ENCODE results near the gene TCP11L2.

TCP11L2 gene

DNA sequence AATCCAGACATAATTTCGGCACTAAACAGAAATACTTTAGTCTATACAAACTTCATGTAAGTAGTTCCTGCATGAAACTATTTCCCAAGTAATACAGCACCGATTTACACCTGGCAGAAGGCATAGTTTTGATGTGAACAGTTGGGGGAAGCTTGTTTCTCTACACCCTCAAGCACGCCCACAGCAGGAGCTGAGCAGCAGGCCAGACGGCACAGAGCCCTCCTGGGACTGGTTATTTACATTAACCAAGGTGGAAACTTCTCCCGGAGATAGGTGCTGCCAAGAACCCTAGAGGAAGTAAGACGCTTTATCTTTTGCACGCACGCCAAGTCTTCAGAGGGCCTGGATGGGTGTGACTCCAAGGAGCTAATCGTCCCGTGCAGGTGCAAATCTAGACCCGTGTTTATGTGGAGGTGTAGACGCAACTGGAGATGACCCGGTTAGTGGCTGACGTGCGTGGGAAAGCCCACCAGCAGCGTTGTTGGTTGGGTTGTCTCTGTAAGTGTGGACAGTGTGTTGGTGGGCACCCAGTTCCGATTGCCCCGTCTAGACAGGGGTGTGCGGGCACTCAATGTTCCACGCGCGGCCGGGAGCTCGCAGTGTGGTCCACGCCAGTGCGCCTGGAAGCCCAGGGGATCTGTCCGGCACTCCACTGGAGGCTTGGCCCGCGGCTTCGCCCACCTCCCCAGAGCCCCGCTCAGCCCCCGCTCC is 767 bp upstream of the TCP11L2 start:
- TF ChIP-seq, protein P1, sequence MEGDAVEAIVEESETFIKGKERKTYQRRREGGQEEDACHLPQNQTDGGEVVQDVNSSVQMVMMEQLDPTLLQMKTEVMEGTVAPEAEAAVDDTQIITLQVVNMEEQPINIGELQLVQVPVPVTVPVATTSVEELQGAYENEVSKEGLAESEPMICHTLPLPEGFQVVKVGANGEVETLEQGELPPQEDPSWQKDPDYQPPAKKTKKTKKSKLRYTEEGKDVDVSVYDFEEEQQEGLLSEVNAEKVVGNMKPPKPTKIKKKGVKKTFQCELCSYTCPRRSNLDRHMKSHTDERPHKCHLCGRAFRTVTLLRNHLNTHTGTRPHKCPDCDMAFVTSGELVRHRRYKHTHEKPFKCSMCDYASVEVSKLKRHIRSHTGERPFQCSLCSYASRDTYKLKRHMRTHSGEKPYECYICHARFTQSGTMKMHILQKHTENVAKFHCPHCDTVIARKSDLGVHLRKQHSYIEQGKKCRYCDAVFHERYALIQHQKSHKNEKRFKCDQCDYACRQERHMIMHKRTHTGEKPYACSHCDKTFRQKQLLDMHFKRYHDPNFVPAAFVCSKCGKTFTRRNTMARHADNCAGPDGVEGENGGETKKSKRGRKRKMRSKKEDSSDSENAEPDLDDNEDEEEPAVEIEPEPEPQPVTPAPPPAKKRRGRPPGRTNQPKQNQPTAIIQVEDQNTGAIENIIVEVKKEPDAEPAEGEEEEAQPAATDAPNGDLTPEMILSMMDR (conservative IDR thresholded peaks at IDR 0.05): no peak
- peak overlapping the region; percentile 98 for H3K27ac ChIP-seq

DNA sequence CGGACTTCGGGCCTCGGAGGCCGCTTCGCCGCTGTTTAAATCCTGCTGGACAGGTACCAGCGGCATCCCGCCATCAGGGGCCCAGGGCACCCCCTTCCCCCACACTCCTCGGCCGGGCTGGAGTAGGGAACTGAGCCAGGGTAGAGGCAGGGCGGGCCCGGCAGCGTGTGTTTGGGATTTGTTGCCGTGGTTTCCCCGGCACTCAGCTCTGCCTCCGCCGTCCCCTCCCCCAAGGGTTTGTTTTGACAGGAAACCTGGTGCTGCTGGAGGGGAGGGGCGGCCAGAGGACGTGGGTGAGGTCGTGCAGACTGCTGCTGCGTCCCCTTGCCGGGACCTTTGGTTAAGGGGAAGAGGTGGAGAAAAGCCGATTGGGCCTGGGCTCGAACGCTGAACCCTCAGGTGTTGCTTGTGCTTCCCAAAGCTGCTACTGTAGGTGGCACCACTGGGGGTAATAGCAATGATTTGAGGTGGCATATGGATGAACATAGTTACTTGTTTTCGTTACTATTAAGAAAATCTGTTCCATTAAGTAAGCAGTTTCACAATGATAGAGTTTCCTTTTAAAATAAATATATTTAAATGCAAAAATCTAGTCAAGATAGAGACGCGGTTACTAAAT is 778 bp downstream of the TCP11L2 start:
- TF ChIP-seq, protein P1 (conservative IDR thresholded peaks at IDR 0.05): peak; percentile 19; the same call in 1 of the 2 replicates
- peak overlapping the region; percentile 98 for H3K27ac ChIP-seq

DNA sequence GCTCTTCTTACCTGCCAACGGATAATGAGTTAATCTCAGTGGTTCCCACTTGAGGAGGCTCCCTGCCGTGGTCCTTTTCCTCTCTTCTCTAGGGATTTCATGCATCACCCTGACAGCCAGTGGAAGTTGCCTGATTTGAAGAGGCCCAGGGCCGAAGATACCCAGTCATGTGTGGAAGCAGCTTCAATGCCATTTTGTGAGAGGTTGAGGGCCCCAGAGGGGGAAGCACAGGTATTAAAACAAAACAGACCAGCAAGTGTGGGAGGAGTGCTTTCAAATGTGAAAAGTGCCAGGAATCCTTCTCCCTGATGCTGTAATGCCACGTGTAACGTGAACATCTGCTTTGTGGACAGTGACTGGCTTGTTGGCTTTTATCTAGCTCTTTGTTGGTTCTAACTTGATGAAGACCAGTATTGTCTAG is 1.5 kb downstream of the TCP11L2 start:
- peak overlapping the region; percentile 98; the same call in 1 of the 2 replicates for H3K27ac ChIP-seq
- TF ChIP-seq, protein P1 (conservative IDR thresholded peaks at IDR 0.05): no peak

DNA sequence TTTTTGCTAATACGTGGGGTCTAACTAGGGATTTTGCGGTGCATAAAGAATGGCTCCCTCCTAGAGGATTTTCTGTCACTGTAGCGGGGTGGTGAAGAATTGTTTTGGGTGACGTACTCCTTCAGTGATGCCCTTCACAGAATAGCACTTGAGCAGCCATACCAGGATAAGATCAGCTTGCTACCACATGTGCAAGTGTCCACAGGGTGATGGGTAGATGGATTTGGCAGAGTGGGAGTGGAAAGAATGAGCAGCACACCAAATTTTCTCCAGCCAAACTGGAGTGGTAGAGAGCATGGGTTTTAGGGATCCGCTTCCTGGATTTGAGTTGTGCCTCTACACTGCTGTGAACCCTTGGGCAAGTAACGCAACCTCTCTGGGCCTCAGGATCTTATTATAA is 2.3 kb downstream of the TCP11L2 start:
- TF ChIP-seq, protein P1 (conservative IDR thresholded peaks at IDR 0.05): no peak
- H3K27ac ChIP-seq: no peak overlapping the region

DNA sequence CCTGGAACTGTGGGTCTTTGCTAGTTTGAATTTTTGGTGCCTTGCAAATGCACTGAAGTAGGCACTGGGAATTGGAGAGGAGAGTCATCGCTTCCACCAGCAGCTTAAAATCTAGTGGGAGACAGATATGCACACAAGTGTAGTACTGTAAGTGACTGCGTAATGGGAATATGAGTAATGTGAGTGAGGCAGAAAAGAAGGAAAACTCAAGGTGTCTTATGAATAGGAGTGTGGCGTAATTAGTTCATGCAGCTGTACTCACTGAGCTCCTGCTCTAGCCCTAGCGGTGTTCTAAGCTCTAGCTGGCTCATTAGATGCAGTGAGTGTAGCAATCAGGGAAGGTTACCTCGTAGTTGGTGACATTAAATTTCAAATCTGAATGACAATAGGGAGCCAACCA is 2.8 kb downstream of the TCP11L2 start:
- TF ChIP-seq, protein P1 (conservative IDR thresholded peaks at IDR 0.05): no peak
- no peak overlapping the region for H3K27ac ChIP-seq

DNA sequence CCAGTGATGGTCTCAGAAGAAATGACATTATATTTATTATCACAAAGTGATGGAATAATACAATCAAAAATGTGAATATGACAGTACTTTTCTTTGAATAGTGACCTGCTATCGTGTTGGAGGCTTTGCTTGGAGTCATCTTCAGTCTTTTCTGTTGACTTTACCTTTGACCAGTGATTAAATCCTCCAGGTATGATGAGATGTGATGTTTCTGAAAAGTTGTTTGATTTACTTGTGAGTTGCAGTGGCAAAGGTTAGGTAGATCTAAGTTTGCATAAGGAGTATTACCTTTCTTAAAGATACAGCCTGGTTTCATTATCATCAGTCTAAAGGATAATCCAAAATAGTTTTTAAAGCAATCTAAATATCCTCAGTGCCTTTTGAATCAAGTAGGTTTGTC is 4.6 kb downstream of the TCP11L2 start:
- no peak overlapping the region for H3K27ac ChIP-seq
- TF ChIP-seq, protein P1 (conservative IDR thresholded peaks at IDR 0.05): no peak

DNA sequence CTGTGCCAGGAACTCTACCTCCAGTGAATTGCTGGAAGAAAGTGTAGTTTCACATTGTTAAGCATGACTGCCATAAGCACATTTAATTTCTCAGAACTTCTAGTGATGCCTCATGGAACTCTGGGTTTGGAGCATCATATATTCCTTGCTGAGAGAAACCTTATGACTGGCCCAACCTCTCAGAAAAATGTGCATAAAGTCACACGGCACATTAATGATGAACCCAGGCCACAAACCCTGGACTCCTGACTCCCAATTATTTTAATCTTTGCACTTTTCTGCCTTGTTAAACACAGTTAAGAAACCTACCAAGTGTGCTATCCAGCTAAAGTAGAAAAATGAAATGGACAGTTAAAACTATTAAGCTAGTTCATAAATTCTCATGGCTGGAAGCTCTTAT is 5.6 kb downstream of the TCP11L2 start:
- TF ChIP-seq, protein P1 (conservative IDR thresholded peaks at IDR 0.05): no peak
- H3K27ac ChIP-seq: no peak overlapping the region
